ENCODE data around the gene JMJD6.
A peak's percentile ranks its signal among the peaks of the same experiment; 100 is the strongest.
"Not testable (repeated sequence)": the region's sequence is repeated elsewhere in the genome, so short reads cannot be mapped to it uniquely, and the experiment has no call there.

JMJD6 gene

DNA sequence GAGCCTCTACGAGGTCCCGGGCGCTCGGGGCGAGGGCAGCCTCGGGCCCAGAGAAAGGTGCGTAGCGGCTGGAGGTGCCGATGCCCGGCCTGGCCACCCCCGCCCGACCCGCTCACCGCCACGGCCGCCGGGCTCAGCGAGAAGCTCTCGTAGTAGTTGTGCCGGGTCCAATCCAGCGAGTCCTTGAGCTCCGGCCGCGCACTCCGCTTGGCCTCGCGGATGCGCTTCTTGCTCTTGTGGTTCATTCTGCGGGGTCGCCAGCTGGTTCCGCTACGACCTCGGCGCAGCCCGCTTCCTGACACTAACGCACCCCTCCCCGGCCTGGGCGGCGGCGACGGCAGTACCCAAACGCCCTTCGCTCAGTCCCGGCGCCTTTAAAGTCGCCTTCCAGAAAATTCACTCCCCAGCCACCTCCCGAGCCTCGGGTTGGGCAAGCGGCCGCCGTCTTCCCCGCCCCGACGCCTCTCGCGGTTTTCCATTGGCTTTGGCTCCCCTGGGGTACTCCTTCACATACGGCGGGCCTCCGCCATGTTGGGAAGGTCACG, at the start of gene JMJD6:
Gene JMJD6 (minus strand): TSS at position 376 of the 545 bp plus-strand sequence. CDS start 131 bp downstream, at position 245.
- peak; percentile 87 for DNase-seq

DNA sequence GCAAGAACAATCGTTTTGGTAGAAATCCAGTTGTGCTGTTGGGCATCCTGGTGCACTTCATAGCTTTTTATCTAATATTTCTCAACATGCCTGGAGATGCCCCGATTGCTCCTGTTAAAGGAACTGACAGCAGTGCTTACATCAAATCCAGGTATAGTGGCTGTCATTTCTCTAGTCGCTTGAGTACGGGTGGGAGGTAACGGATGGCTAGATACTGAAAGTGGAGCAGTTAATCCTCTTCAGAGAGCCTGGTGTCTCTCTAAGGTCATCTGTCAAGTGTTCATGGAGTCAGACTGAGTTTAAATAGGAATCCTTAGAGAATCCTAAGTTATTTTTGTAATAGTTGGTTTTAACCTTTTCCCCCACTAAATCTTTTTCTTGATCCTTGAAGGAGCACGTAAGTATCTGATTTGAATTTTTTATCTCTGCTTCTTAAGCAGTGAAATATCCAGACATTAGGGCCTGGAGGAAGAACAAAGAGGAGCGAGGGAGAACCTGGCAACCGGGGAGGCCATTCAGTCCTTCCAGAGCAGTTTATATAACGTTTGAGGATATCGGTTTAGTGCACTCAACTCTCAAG, 48.7 kb upstream of the JMJD6 start:
- no peak for DNase-seq

DNA sequence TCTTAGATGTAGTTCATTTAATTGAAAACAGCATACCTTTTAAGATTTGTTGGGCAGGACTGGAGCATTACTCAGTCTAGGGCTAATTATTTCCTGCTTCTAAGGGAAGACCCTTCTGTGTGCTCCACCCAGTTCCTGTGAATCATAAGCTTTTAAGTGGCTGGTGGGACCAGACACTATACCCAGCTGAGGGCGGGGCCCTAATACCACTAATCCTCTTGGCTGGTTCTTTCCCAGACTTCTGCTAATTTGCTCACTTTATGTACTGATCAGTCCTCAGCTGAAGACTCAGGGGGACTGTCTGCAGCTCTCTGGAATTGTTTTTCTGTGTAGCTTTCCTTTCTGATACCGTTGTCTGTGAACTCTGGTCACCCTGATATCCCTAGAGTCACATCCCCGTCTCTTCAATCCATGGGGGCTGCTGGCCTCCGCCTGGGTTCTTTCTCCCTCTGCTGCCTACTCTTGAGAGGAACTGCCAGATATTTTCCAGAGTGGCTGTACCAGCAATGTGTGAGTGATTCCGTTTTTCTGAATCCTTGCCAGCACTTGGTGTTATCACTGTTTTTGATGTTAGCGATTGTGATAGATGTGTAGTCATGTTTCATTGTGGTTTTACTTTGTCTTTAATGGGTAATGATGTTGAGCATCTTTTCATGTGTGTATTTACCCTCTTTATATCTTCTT, 46.6 kb upstream of the JMJD6 start:
- DNase-seq: no peak

DNA sequence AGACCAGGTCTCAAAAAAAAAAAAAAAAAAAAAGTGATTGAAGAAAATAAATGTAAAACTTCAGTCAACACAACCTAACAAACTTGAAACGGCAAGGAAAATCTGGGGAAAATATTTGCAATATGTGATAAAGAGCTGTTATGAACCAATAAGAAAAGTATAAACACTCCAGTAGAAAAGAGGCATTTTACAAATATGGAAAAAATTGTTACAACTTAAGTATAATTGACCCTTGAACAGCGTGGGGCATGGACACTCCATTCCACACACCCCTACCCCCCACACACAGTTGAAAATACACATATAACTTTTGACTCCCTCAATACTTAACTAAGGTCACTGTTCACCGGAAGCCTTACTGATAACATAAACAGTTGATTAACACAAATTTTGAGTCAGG, 32.2 kb upstream of the JMJD6 start:
- no peak for DNase-seq

DNA sequence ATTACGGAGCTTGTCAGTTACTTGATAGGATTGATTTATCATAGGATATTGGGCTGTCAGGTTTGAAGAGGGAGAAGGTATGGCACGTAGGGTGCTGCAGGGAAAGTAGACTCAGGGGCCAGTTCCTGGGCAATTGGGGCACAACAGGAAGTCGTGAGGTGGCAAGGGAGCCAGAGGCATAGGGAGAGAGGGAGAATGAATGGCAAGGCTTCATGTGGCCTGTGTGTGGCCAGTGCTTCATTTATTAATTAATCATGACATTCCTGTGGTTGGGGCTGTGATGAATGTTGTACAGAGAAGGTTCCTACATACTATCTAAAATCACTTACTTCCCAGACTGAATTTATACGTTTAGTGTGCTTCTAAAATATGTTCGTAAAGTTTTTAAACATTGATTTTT, 30.9 kb upstream of the JMJD6 start:
- no peak for DNase-seq

DNA sequence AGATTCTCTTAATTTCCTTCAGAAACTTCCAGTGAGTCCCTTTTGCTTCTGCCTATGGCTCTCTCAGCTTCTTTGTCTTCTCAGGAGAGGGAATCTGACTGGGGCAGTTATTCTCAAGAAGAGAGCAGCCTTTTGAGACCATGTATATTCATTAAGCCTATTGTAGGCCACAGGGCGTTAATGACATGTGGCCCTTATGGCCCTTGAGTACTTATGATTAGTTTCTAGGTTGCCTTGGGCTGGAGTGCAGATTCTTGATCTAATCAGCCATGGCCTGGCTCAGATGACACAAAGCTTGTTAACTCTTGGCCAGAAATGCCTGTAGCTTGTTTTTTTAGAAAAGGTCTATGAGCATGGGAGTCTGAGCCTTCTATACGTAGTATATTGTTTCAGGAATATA, 28.9 kb upstream of the JMJD6 start:
- DNase-seq: no peak

DNA sequence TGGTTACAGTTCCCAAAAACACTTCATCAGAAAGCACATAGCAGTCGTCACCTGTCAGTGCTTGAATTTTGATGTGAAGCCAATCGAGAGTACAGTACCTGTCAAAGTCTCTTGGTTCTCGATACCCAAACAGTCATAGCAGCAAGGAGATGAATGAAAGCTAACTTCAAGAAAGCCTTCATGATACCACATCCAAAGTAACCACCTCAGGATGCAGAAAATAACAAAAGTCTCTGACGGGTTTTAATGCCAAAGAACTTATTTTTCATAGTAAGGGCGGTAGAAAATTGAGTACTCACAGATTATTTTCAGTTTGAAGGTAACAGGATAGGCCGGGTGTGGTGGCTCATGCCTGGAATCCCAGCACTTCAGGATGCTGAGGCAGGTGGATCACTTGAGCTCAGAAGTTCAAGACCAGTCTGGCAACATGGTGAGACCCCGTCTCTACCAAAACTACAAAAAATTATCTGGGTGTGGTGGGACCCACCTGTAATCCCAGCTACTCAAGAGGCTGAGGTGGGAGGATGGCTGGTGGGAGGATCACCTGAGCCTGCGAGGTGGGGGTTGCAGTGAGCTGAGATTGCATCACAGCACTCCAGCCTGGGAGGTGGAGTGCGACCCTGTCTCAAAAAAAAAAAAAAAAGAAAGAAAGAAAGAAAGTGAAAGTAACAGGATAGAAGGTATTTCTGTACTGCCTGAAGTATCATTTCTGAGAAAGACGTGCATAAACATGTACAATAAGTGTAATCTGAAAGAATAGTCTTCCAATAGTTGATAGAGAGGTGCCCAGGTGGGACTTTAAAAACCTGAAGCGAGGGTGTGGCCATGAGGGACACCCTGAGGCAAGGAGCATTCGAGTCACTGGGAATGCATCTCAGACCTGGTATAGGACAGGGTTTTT, 26.9 kb upstream of the JMJD6 start:
- DNase-seq: no peak

DNA sequence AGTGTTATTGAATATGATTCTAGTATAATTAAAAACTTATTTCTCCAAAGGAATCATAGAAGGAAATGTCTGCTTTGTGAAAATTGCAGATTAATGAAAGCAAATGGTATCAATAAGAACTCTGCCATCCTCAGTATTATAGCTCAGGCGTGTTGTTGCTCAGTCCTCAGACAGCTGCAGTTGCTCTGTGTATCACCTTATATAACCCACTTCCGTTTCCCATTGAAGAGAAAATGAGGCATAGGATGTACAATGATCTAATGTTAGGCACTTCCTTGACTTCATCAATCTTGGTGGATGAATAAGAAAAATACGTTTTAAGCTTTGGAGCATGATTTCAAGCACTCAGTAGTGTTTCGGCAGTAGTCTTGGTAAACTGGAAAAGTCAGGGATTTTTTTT, 25.6 kb upstream of the JMJD6 start:
- DNase-seq: no peak

DNA sequence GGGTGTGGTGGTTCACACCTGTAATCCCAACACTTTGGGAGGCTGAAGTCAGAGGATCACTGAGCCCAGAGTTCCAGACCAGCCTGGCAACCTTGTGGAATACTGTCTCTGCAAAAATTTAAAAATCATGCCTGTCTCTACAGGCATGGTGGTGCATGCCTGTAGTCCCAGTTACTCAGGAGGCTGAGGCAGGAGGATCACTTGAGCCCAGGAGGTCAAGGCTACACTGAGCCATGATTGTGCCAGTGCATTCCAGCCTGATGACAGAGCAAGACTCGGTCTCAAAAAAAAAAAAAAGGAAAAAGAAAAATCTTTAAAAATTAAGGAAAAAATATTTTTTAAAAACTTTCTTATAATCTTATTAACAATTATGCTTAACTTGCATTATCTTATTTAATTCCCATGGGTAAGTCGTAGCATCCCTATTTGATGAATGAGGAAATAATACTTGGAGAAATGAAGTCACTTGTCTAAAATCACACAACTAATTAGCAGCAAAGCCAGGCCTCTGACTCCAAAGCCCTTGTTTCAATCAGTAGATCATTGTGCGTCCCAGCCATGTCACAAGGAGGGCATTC, 25.1 kb upstream of the JMJD6 start:
- no peak for DNase-seq

DNA sequence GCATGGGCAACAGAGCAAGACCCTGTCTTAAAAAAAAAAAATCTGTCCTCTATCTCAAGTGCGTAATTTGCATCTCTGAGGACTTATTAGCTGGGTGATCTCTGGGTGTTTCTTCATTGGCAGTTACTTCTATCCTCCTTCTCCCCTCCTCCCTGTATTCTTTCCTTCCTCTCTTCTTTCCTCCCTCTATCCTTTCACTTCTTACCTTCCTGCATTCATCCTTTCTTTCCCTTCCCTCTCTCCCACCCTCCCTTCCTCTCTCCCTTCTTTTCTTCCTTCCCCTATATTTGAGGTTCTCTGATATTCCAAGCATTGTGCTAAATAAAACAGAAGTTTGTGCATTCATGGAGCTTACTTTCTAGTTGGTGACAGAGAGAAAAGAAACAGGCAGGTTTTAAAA, 22.3 kb upstream of the JMJD6 start:
- DNase-seq: no peak

DNA sequence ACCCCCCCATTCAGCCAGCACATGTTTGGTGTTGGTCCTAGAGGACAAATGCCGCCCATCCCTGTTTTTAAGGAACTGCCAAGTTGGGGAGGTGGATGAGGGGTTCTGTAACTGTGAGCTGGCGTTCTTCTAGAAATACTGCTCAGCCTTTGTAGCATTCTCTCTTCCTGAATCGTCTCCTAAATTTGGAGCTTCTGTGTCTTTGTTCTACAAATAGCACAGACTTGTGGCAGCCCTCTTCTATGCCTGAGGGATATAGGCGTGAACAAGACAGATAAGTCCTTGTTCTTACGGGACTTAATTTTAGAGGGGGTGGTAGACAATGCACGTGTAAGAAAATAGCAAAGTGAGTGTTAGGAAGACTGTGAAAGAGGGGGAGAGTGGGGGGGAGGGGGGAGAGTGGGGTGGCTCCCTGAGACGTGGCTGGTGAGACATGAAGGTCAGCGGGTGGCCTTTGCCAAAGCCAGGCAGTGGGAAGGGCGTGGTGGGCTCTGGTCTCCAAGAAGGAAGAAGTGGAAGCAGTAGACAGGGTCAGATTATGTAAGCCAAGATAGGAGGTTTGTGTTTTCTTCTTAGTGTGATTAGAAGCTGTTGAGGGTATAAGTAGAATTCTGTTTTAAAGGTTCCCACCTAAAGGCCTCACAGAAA, 21.4 kb upstream of the JMJD6 start:
- DNase-seq: no peak

DNA sequence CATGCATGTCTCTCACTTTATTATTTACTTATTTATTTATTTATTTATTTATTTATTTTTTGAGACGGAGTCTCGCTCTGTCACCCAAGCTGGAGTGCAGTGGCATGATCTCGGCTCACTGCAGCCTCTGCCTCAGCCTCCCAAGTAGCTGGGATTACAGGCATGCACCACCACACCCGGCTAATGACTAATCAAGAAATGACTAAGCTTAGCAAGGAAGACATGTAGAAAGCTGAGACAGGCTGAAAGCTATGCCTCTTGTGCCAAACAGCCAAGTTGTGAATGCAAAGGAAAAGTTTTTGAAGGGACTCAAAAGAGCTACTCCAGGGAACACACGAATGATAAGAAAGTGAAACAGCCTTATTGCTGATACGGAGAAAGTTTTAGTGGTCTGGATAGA, 19.4 kb upstream of the JMJD6 start:
- DNase-seq: not testable (repeated sequence)

DNA sequence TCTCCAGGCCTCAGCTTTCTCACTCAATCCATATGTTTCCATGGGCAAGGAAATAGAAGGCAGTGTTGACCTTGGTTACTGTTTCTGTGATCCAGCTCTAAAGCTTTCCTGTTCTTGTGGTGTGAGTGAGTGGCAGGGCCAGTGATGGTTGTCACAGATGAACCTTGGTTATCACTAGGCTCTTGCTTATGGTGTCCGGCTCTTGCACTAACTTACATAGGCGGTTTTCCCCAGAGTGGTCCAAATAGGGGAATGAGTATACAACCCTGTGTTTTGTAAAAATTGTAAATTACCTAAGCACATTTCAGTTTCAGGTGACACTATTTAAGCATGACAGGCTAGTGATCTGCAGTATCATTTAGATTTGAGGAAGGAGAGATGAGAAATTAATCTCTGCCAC, 18.3 kb upstream of the JMJD6 start:
- no peak for DNase-seq

DNA sequence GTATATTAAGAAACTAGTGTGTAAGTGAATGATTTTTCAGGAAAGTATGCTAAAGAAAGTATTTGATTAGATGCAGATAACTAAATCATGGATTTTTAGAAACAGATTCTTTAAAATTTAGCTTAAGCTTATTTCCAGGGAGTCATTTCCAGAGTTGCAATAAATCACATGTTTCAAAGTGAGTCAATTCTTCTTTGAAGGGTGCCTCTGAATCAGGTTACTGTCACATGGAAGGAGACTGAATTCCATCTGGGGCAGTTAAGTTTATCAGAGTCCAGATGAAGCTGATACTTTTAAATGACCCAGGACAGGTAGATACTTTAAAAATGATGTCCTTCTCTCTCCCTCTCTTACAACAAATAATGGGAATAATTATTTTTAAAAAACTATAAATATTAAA, 16.6 kb upstream of the JMJD6 start:
- no peak for DNase-seq

DNA sequence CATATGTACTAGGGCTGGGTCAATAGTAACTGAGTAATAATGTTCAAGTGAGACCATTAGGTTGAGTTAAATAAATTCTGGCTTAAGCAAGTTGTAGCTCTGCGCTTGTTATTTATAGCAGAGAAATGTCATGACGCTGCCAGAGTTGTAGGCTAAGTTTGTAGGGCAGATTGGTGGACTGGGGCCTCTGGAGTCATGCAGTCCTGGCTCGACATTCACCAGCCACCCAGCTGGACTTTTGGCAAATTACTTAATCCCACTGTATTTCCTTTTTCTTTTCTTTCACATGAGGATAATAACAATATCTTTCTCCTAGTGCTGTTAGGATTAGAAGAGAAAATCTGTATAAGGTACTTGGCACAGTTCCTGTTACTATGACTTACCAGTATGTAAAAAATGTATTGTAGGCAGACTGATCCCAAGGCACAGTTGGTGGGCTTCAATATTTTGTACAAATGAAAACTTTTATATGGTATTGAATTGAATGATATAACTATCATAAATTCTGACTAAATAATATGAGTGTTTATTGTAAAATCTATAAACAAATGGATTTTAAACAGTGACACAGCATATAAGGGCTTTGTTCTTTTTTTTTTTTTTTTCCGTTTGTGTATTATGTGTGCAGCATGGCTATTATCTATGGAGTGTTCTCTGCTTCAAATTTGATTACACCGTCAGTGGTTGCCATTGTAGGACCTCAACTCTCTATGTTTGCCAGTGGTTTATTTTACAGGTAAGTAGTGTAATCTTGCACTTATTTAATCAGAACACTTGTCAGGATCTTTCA, 14.1 kb upstream of the JMJD6 start:
- DNase-seq: no peak

DNA sequence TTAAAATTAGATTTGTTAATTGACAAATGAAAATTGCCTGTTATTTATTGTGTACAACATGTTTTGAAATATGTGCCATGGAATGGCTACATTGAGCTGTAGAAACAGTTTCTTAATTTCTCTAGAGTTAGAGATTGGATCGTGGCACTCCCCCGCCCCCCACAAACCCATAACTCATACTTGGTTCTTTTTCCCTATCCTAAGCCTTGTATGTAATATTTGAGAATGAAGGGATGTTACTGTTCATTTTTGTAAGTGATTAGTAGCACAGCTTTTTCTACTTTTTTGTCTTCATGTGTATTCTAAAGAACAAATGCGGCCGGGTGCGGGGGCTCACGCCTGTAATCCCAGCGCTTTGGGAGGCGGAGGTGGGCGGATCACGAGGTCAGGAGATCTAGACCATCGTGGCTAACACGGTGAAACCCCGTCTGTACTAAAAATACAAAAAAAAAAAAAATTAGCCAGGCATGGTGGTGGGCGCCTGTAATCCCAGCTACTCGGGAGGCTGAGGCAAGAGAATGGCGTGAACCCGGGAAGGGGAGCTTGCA, 13.2 kb upstream of the JMJD6 start:
- DNase-seq: not testable (repeated sequence)

DNA sequence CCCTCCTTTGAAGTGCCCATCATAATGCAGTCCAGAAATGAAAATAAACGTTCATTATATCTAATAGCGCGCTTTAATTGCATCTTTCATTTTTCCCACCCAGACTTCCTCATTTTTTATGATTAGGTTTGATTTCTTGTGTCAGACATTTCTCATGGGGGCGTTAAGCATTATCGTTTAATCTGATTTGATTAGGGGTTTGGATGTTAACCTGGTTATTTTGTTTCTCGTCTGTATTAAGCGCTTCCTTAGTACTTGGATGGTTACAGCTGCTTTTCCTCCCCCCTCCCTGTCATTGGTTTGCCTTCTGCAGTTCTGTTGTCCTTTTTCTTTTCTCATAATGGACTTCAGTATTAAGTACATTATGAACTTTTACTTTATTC, 12.1 kb upstream of the JMJD6 start:
- DNase-seq: no peak

DNA sequence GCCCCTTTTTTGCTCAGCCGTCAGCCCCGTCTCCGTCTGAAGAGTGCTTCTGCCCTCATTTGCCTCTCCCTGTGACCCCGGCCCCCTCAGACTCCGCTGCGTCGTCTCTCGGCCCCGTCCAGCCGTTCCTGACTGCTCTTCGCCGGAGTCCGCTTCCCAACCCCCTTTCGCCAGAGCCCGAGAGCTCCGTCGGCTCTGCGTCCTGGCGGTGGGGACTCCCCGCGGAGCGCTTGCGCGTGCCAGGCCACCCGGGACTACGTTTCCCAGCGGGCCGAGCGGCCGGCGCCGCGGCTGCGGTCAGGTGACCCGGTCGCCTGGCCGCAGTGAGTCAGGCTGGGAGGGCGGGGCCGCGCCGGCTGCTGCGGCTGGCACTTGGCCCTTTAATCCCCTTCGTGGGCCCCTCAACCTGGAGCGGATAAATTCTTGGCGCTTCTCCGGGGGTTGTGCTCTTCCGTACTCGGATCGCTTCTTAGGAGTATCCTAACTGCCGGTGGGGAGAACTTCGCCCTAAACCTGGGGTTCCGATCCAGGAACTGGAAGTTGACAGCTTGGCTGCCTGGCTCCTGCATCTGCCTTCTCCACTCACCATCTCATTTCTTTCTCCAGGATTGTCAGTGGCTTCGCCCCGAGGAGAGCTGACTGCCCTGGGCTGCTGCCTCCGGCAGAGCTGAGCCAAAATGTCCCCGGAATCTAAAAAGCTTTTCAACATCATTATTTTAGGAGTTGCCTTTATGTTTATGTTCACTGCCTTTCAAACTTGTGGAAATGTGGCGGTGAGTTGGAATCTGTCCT, 11.5 kb upstream of the JMJD6 start, which contains the start of gene MFSD11:
Gene MFSD11 (plus strand): TSS at position 444 of the 792 bp plus-strand sequence. CDS start 234 bp downstream, at position 678.
- peak; percentile 89 for DNase-seq

DNA sequence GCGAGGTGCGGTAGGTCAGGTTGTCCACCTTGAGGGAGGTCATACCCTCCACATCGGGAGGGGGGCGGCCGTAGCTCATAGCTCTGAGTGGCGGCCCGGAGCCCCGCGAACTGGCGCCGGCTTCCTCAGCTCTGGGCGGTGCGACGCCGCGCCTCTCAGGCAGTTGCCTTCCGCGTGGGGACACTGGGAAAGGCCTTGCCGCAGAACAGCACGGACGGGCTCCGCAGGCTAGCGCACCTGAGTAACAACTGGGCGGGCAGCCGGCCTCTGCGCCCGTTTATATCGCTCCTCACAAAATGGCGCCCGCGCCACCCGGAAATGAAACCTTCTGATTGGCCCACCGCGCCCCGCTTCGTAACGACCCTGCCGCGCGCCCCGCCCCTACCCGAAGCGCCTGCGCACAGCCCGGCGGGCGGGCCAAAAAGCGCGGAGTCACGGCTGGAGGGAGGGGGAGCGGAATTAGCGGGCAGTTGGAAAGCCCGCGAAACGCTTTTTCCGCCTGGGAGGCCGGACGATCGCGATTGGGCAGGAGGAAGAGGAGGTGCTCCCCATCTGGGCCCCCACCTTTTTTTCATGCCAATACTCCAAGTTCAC, 10.8 kb upstream of the JMJD6 start, which contains the start of gene SRSF2:
Gene SRSF2 (minus strand): TSS at position 250 of the 594 bp plus-strand sequence. CDS start 171 bp downstream, at position 79.
- DNase-seq: peak; percentile 89
